Parathyroid adenoma (tissue), 2 donors: ENCODE measurements around the gene CXCL11.
"Not testable (repeated sequence)": the region's sequence is repeated elsewhere in the genome, so short reads cannot be mapped to it uniquely, and the experiment has no call there.

Experiments used
- H2AFZ ChIP-seq: fragments of 300-600 bp; sonication (generic); one replicate; pipeline ENCODE4 v1.7.0; 2017; ENCODE audit warnings: antibody characterized with exemption, mild to moderate bottlenecking
- H3K27ac ChIP-seq: fragments of 300-600 bp; sonication (generic); one replicate; pipeline ENCODE4 v1.7.0; 2017
- H3K27me3 ChIP-seq: fragments of 300-600 bp; sonication (generic); one replicate; pipeline ENCODE4 v1.7.0; 2017; ENCODE audit warnings: low read length; ENCODE audit not compliant: control insufficient read depth, insufficient read depth
- H3K36me3 ChIP-seq: fragments of 300-600 bp; sonication (generic); one replicate; pipeline ENCODE4 v1.7.0; 2017; ENCODE audit warnings: low read length; ENCODE audit not compliant: control insufficient read depth, insufficient read depth
- H3K4me1 ChIP-seq: fragments of 300-600 bp; sonication (generic); one replicate; pipeline ENCODE4 v1.7.0; 2017; ENCODE audit warnings: control low read depth
- H3K4me2 ChIP-seq: fragments of 300-600 bp; sonication (generic); one replicate; pipeline ENCODE4 v1.7.0; 2017; ENCODE audit warnings: low read length
- H3K4me3 ChIP-seq: fragments of 300-600 bp; sonication (generic); one replicate; pipeline ENCODE4 v1.7.0; 2017; ENCODE audit warnings: low read depth, low read length
- H3K79me2 ChIP-seq: fragments of 300-600 bp; sonication (generic); one replicate; pipeline ENCODE4 v1.7.0; 2017; ENCODE audit warnings: control low read depth
- H3K9ac ChIP-seq: fragments of 300-600 bp; sonication (generic); one replicate; pipeline ENCODE4 v1.7.0; 2017; ENCODE audit warnings: mild to moderate bottlenecking
- H3K9me3 ChIP-seq: fragments of 300-600 bp; sonication (generic); one replicate; pipeline ENCODE4 v1.7.0; 2017; ENCODE audit warnings: low read length; ENCODE audit not compliant: control insufficient read depth
- CTCF ChIP-seq: fragments of 300-600 bp; sonication (generic); IDR thresholded peaks from one replicate; pipeline ENCODE4 v1.7.0; 2017; ENCODE audit warnings: antibody characterized with exemption, mild to moderate bottlenecking
- donor health status: primary hyperparathyroidism.

CXCL11 gene

GRCh38 chr4:76002176-76002575, 33.7 kb downstream of the CXCL11 start:
- H3K27ac ChIP-seq: no peak overlapping the region

DNA sequence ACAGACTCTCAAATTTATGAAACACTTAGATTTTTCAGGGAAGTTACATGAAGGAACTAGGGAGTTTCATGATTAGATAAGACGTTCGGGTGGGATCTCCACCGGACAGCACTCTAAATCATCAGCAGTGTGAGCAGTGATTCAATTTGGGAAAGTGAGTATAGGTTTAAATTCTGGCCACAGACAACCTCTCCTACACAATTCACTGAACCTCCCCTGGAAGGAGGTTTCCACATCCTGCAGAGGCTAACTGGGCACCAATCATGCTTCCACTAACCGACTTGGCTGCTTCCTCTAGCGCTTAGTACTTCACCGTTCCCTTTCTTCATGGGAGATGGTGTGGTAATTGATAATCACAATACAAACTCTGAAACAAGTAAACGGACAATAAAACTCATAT, 34.2 kb downstream of the CXCL11 start:
- no peaks in the 10 kb centered on the region for H3K27me3 ChIP-seq
- no peak overlapping the region for H2AFZ ChIP-seq
- H3K4me3 ChIP-seq: no peak overlapping the region
- no peak for TF ChIP-seq CTCF
- H3K79me2 ChIP-seq: no peaks in the 10 kb centered on the region
- no peaks in the 10 kb centered on the region for H3K36me3 ChIP-seq
- no peak overlapping the region for H3K9ac ChIP-seq
- H3K27ac ChIP-seq: no peak overlapping the region
- H3K4me1 ChIP-seq: no peaks in the 10 kb centered on the region
- H3K4me2 ChIP-seq: no peak overlapping the region
- H3K9me3 ChIP-seq: no peaks in the 10 kb centered on the region

More at GRCh38 chr4:76002176-76002575, 33.7 kb downstream of the CXCL11 start:
- Histone ChIP-seq H3K9ac (no peak overlapping the region), H3K79me2 (no peaks in the 10 kb centered on the region), H2AFZ (no peak overlapping the region), H3K4me1 (no peaks in the 10 kb centered on the region), H3K27me3 (no peaks in the 10 kb centered on the region), H3K9me3 (no peaks in the 10 kb centered on the region), H3K4me3 (no peak overlapping the region), H3K36me3 (no peaks in the 10 kb centered on the region), H3K4me2 (no peak overlapping the region)
- TF ChIP-seq CTCF: no peak

GRCh38 chr4:76000279-76000678, 35.6 kb downstream of the CXCL11 start:
- no peak for TF ChIP-seq CTCF
- Histone ChIP-seq H3K9ac (no peak overlapping the region), H3K27me3 (no peaks in the 10 kb centered on the region), H3K4me3 (no peak overlapping the region), H3K4me2 (no peak overlapping the region), H3K79me2 (no peaks in the 10 kb centered on the region), H3K4me1 (no peaks in the 10 kb centered on the region), H3K9me3 (no peaks in the 10 kb centered on the region), H3K27ac (no peak overlapping the region), H2AFZ (no peak overlapping the region), H3K36me3 (no peaks in the 10 kb centered on the region)

DNA sequence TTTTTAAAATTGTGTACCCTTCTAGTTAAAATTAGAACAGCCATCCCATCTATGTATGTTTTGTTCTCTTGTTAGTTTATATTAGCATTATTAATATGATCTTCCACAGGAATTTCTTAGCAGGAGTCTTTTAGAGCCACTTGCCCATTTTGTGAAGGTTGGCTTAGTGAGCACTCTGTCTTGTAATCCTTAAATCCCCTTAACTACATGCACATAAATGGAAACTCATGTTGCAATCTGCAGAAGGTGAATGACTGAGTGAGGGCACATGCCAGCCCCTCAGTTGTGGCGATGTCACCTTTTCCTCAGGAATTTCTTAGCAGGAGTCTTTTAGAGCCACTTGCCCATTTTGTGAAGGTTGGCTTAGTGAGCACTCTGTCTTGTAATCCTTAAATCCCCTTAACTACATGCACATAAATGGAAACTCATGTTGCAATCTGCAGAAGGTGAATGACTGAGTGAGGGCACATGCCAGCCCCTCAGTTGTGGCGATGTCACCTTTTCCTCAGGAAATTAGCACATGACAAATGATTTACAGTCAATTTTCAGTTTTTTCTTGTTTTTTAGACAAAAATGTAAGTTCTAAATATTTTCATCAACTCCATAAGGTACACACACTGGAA, 37.2 kb downstream of the CXCL11 start:
- not testable (repeated sequence) for H3K9ac ChIP-seq, H3K4me3 ChIP-seq, H3K4me1 ChIP-seq, H3K4me2 ChIP-seq, H3K79me2 ChIP-seq, H3K36me3 ChIP-seq, H2AFZ ChIP-seq, H3K27me3 ChIP-seq, H3K27ac ChIP-seq, H3K9me3 ChIP-seq

DNA sequence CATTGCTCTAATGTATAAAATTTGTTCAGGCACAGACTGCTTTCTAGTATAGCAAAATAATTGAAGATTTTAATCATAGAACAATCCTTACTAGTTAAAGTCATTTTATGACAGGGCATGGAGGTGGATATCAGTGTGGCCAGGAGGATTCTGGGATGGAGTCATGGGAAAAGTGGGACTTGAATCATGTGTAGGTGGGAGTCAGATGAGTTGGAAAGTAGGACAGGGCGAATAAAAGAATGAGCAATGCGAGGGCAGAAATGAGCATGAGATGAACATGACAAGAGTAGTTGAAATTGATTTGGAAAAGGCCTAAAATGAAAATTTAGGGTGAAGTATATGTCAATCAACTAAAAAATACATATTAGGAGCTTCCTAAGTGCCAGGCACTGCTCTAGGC, 37.9 kb downstream of the CXCL11 start:
- Histone ChIP-seq H3K4me1 (no peaks in the 10 kb centered on the region), H2AFZ (no peak overlapping the region), H3K4me3 (no peak overlapping the region), H3K36me3 (no peaks in the 10 kb centered on the region), H3K4me2 (no peak overlapping the region), H3K79me2 (no peaks in the 10 kb centered on the region), H3K27me3 (no peaks in the 10 kb centered on the region), H3K9me3 (no peaks in the 10 kb centered on the region), H3K27ac (no peak overlapping the region), H3K9ac (no peak overlapping the region)
- TF ChIP-seq CTCF: no peak
